Epidermal melanocyte (primary cell): ENCODE data around the gene OR2M5.

Source experiments
- DNase-seq: peaks from one replicate; pipeline ENCODE4 v3.0.0; 2011; ENCODE audit warnings: low spot score; ENCODE audit not compliant: insufficient read length

OR2M5 gene

GRCh38 chr1:248144513-248145198, at the start of gene OR2M5:
Gene OR2M5 (plus strand): TSS chr1:248145148. CDS start chr1:248145148, 0 bp downstream.
- DNase-seq, result no peak

- no peak for DNase-seq
Measured at GRCh38 chr1:248098529-248098928, 46.4 kb upstream of the OR2M5 start.

- no peak for DNase-seq
Measured at GRCh38 chr1:248102847-248103246, 42.1 kb upstream of the OR2M5 start.

GRCh38 chr1:248111157-248111556, 33.8 kb upstream of the OR2M5 start:
- DNase-seq, result no peak

GRCh38 chr1:248114890-248115289, 30.1 kb upstream of the OR2M5 start:
- no peak for DNase-seq

GRCh38 chr1:248127653-248128052, 17.3 kb upstream of the OR2M5 start:
- DNase-seq, result no peak

- no peak for DNase-seq
Measured at GRCh38 chr1:248136811-248137210, 8.1 kb upstream of the OR2M5 start.

GRCh38 chr1:248140846-248141245, 4.1 kb upstream of the OR2M5 start:
- no peak for DNase-seq

- DNase-seq, result no peak
Measured at GRCh38 chr1:248143311-248143710, 1.6 kb upstream of the OR2M5 start.

GRCh38 chr1:248152056-248152827, 7.3 kb downstream of the OR2M5 start:
- DNase-seq, result no peak

- DNase-seq, result no peak
Measured at GRCh38 chr1:248155927-248156326, 11.0 kb downstream of the OR2M5 start.

- DNase-seq, result no peak
Measured at GRCh38 chr1:248158758-248159157, 13.8 kb downstream of the OR2M5 start.

GRCh38 chr1:248164031-248164430, 19.1 kb downstream of the OR2M5 start:
- no peak for DNase-seq

- DNase-seq, result no peak
Measured at GRCh38 chr1:248165186-248165585, 20.2 kb downstream of the OR2M5 start.

- no peak for DNase-seq
Measured at GRCh38 chr1:248174521-248174920, 29.6 kb downstream of the OR2M5 start, which contains the start of gene OR2M2. Gene OR2M2 (plus strand): TSS chr1:248174821. CDS start chr1:248179986, 5,165 bp downstream.

- no peak for DNase-seq
Measured at GRCh38 chr1:248183996-248184395, 39.0 kb downstream of the OR2M5 start.

GRCh38 chr1:248187363-248187762, 42.4 kb downstream of the OR2M5 start:
- DNase-seq, result no peak

GRCh38 chr1:248189026-248189425, 44.1 kb downstream of the OR2M5 start:
- no peak for DNase-seq

GRCh38 chr1:248194117-248194516, 49.2 kb downstream of the OR2M5 start:
- no peak for DNase-seq
